ENCODE results near the gene AQP6. TPM values are rescaled to one million over a fixed set of nuclear protein-coding genes. Genes with fewer than 3 reads are reported as not detected.

The AQP6 gene
- total RNA-seq, 1 experiment from 2014 or later = 0.09 TPM

DNA sequence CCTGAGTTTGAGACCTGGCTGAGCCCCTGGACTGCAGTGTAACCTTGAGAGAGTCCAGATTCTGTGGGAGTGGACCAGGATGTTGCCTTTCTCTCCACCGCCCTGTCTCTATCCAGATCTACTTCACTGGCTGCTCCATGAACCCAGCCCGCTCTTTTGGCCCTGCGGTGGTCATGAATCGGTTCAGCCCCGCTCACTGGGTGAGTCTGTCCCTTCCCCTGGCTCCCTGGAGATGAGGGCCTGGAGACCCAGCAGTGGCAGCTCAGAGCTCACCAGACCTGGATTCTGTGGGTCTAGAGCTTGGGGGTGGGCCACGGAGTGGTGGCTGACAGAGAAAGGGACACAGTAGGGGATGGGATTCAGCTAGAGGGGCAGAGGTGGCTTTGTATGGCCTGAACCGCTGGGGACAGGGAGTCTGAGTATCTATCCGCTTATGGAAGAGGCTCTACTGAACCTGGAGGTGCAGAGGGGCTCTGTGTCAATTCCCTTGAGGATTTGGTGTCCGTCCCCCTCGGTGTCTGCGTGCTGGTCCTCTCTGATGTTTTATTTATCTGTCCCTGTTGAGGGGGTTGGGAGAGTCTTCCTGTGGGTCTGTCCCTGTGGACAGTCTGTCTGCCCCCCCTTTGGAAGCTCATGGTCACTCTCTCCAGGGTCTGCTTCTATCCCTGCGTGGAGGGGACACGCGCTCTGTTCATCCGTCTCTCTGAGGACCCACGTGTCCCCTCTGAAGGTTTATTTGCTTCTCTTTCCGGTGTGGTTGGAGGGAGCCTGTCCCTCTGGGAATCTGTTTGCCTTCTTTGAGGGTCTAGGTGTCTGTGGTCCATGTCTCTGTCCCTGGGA lies 8.6 kb upstream of the AQP6 start:
- H3K27ac ChIP-seq (ENCODE audit: insufficient read length, low read depth, low read length) = no peak overlapping the region
- no peaks in the 10 kb centered on the region for H3K9me3 ChIP-seq (ENCODE audit: control insufficient read depth, low read depth, low read length)
- H3K79me1 ChIP-seq (ENCODE audit: insufficient read depth, low read depth, low read length, poor library complexity, severe bottlenecking) = no peaks in the 10 kb centered on the region
- H2AK5ac ChIP-seq (ENCODE audit: insufficient read length, low read length) = no peak overlapping the region
- no peaks in the 10 kb centered on the region for H3K79me2 ChIP-seq (ENCODE audit: insufficient read depth, low read length)
- H3K4me2 ChIP-seq (ENCODE audit: insufficient read depth, insufficient read length, low read length) = no peak overlapping the region
- peaks cover 5% of the 10 kb centered on the region for H3K23me2 ChIP-seq (ENCODE audit: insufficient read length, low read depth, low read length, poor library complexity, severe bottlenecking)
- no peak overlapping the region for H4K91ac ChIP-seq (ENCODE audit: insufficient read length, low read depth, low read length)
- H3K27me3 ChIP-seq (ENCODE audit: insufficient read depth, low read length) = peaks cover 12% of the 10 kb centered on the region
- no peak overlapping the region for H2BK120ac ChIP-seq (ENCODE audit: low read depth, low read length, poor library complexity, severe bottlenecking)
- Mint-ChIP-seq H3K4me1 (peaks cover 33 to 34% of the 10 kb centered on the region in 2 experiments), H3K4me3 (no peak overlapping the region), H3K9me3 (no peaks in the 10 kb centered on the region), H3K36me3 (ENCODE audit: insufficient read depth in 1 of 3, low read depth in 3 of 3) (no peaks in the 10 kb centered on the region), H3K27me3 (ENCODE audit: low read depth) (peaks cover 68% of the 10 kb centered on the region), H3K27ac (no peak overlapping the region)
- H2BK20ac ChIP-seq (ENCODE audit: low read depth, low read length, poor library complexity, severe bottlenecking) = no peak overlapping the region
- no peak overlapping the region for H3K9ac ChIP-seq (ENCODE audit: extremely low read depth, insufficient read length, low read length)
- H4K8ac ChIP-seq (replicated peaks; ENCODE audit: insufficient read length, low read depth, low read length) = no peak overlapping the region
- no peak overlapping the region for H3K56ac ChIP-seq (ENCODE audit: insufficient read length, low read depth, low read length)
- DNase-seq = no peak
- H2BK12ac ChIP-seq (ENCODE audit: insufficient read length, low read depth, low read length) = no peak overlapping the region
- no peak overlapping the region for H4K5ac ChIP-seq (ENCODE audit: insufficient read length, low read depth, low read length)
- H2BK5ac ChIP-seq (ENCODE audit: insufficient read length, low read length) = no peak overlapping the region
- H3T11ph ChIP-seq (ENCODE audit: low read length) = no peak overlapping the region
- peaks cover 9% of the 10 kb centered on the region; the same call in 1 of the 2 replicates for H3K4me1 ChIP-seq (ENCODE audit: insufficient read depth, low read length)
- H3K14ac ChIP-seq (ENCODE audit: insufficient read depth, low read length) = no peak overlapping the region; the same call in 1 of the 2 replicates
- no peak overlapping the region for H3K18ac ChIP-seq (ENCODE audit: insufficient read length, low read depth, low read length)
- TF ChIP-seq, protein P1, sequence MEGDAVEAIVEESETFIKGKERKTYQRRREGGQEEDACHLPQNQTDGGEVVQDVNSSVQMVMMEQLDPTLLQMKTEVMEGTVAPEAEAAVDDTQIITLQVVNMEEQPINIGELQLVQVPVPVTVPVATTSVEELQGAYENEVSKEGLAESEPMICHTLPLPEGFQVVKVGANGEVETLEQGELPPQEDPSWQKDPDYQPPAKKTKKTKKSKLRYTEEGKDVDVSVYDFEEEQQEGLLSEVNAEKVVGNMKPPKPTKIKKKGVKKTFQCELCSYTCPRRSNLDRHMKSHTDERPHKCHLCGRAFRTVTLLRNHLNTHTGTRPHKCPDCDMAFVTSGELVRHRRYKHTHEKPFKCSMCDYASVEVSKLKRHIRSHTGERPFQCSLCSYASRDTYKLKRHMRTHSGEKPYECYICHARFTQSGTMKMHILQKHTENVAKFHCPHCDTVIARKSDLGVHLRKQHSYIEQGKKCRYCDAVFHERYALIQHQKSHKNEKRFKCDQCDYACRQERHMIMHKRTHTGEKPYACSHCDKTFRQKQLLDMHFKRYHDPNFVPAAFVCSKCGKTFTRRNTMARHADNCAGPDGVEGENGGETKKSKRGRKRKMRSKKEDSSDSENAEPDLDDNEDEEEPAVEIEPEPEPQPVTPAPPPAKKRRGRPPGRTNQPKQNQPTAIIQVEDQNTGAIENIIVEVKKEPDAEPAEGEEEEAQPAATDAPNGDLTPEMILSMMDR (conservative IDR thresholded peaks at IDR 0.05) = no peak
- H3K4ac ChIP-seq (ENCODE audit: low read depth, low read length) = no peak overlapping the region
- no peak overlapping the region for H3K23ac ChIP-seq (ENCODE audit: insufficient read length, low read depth, low read length)
- H4K20me1 ChIP-seq (ENCODE audit: control insufficient read depth, insufficient read depth, insufficient read length) = no peaks in the 10 kb centered on the region
- no CpG with 5 or more reads among the region's 17 CpGs for WGBS (ENCODE audit: extremely low coverage, insufficient read length, low lambda C conversion rate)
- no peak overlapping the region for H2BK15ac ChIP-seq (ENCODE audit: low read depth, low read length)
- no peak overlapping the region for H2AFZ ChIP-seq (ENCODE audit: low read length)

Data from H9 (cell line).